H1 (cell line): ENCODE measurements around the gene DCP2. TPM values are rescaled to one million over a fixed set of nuclear protein-coding genes. Genes with fewer than 3 reads are reported as not detected.

ENCODE experiments used
- NRF1 ChIP-seq: IDR thresholded peaks from 2 replicates; pipeline ENCODE4 v1.6.1; 2011; ENCODE audit warnings: mild to moderate bottlenecking, low read depth, low read length, improper control_type of control experiment
- SP4 ChIP-seq: IDR thresholded peaks from 2 replicates; pipeline ENCODE4 v1.6.1; 2012; ENCODE audit warnings: low read length, inconsistent platforms
- TBP ChIP-seq: IDR thresholded peaks from 2 replicates; pipeline ENCODE4 v1.6.1; 2011; ENCODE audit warnings: low read depth, low read length, improper control_type of control experiment
- polyA plus RNA-seq, 7 experiments: library from polyadenylated mRNA; depleted of rRNA in 3 of 7; stranded (reverse) in 5 of 7; unstranded in 2 of 7; fragments of >200 nt in 5 of 7; fragments of 200-250 nt in 2 of 7; gene quantifications; 1 replicate in 5 of 7; 2 replicates in 1 of 7; 4 replicates in 1 of 7; pipeline versions ENCODE4 v1.2.1 to v1.2.3, GENCODE V29; 2011 to 2013; ENCODE audit warnings: missing spikeins in 2 of 7, mixed read lengths in 2 of 7
- total RNA-seq: library from RNA; stranded (reverse); fragmentation: NEBNext Ultra II Directional; extraction: Animal tissue kit (Norgen Biotek cat#: 25700); gene quantifications from 2 replicates; pipeline ENCODE4 v1.2.1, GENCODE V29; 2021
- TF ChIP-seq, protein P1 (sequence below): IDR thresholded peaks from 2 replicates; pipeline ENCODE4 v1.6.1; 2011; ENCODE audit warnings: low read depth, mild to moderate bottlenecking, low read length; ENCODE audit not compliant: insufficient read depth

Gene DCP2
- total and polyA plus RNA-seq, 2 of the 8 experiments (the other 6 are each of a cell fraction or from before 2014, with no cell fraction given): 14.4 to 162 TPM

DNA sequence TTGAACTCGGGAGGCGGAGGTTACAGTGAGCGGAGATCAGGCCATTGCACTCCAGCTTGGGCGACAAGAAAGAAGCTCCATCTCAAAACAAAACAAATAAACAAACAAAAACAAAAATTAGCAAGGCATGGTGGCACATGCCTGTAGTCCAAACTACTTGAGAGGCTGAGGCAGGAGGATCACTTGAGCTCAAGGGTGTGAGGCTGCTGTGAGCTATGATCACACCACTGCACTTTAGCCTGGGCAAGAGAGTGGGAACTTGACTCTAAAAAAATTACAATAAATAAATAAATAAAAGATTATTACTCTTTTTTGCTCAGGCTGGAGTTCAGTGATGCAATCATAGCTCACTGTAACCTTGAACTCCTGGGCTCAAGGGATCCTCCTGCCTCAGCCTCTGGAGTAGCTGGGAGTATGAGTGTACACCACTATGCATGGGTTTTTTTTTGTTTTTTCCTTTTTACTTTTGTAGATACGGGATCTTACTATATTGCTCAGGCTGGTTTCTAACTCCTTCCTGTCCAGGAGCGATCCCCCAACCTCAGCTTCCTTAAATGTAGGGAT lies 9.0 kb upstream of the DCP2 start (continued):
- TF ChIP-seq, protein P1, sequence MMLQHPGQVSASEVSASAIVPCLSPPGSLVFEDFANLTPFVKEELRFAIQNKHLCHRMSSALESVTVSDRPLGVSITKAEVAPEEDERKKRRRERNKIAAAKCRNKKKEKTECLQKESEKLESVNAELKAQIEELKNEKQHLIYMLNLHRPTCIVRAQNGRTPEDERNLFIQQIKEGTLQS: no peak
- no peak for TF ChIP-seq TBP
- no peak for TF ChIP-seq SP4
- TF ChIP-seq NRF1: no peak
